Loucy (cell line): ENCODE measurements around the gene MST1.

ENCODE experiments used
- H2AFZ ChIP-seq: fragments of 200-600 bp; sonication (generic); 2 replicates; pipeline ENCODE4 v1.6.0; 2016; ENCODE audit warnings: antibody characterized with exemption, mild to moderate bottlenecking, low read length, moderate library complexity
- H3F3A ChIP-seq: fragments of 200-600 bp; 2 replicates; pipeline ENCODE4 v1.6.0; 2016; ENCODE audit warnings: antibody characterized with exemption, low read depth, mild to moderate bottlenecking
- H3K27me3 ChIP-seq: fragments of 200-600 bp; sonication (generic); 2 replicates; pipeline ENCODE4 v1.6.1; 2014; ENCODE audit warnings: low read length, mild to moderate bottlenecking; ENCODE audit not compliant: insufficient read depth, poor library complexity, severe bottlenecking
- H3K36me3 ChIP-seq: fragments of 200-600 bp; sonication (generic); 2 replicates; pipeline ENCODE4 v1.6.1; 2016; ENCODE audit warnings: low read length; ENCODE audit not compliant: insufficient read depth
- H3K4me1 ChIP-seq: fragments of 200-600 bp; sonication (generic); 2 replicates; pipeline ENCODE4 v1.5.1; 2014; ENCODE audit warnings: low read length, mild to moderate bottlenecking; ENCODE audit not compliant: insufficient read depth, poor library complexity, severe bottlenecking
- H3K4me2 ChIP-seq: fragments of 200-600 bp; sonication (generic); 2 replicates; pipeline ENCODE4 v1.6.0; 2014; ENCODE audit warnings: antibody characterized with exemption, low read length, low read depth, mild to moderate bottlenecking; ENCODE audit not compliant: poor library complexity, severe bottlenecking
- H3K4me3 ChIP-seq: fragments of 200-600 bp; sonication (generic); 2 replicates; pipeline ENCODE4 v1.5.1; 2014; ENCODE audit warnings: low read length, mild to moderate bottlenecking, mixed read lengths; ENCODE audit not compliant: poor library complexity, severe bottlenecking
- H3K79me2 ChIP-seq: fragments of 200-600 bp; sonication (generic); 2 replicates; pipeline ENCODE4 v1.6.1; 2014; ENCODE audit warnings: low read length; ENCODE audit not compliant: insufficient read depth
- H3K9ac ChIP-seq: fragments of 200-600 bp; sonication (generic); 2 replicates; pipeline ENCODE4 v1.6.0; 2014; ENCODE audit warnings: mild to moderate bottlenecking, low read depth, low read length, moderate library complexity; ENCODE audit not compliant: poor library complexity, severe bottlenecking
- H3K9me2 ChIP-seq: fragments of 200-600 bp; sonication (generic); replicated peaks from 2 replicates; pipeline ENCODE4 v1.6.1; 2016; ENCODE audit warnings: low read depth, low read length, mixed read lengths
- H3K9me3 ChIP-seq: fragments of 200-600 bp; sonication (generic); 2 replicates; pipeline ENCODE4 v1.6.1; 2014; ENCODE audit warnings: mild to moderate bottlenecking, antibody characterized with exemption, low read length, low read depth; ENCODE audit not compliant: insufficient read depth
- H4K20me1 ChIP-seq: fragments of 200-600 bp; sonication (generic); 2 replicates; pipeline ENCODE4 v1.6.0; 2014; ENCODE audit warnings: antibody characterized with exemption, low read length, mild to moderate bottlenecking; ENCODE audit not compliant: insufficient read depth, poor library complexity, severe bottlenecking
- CTCF ChIP-seq: fragments of 200-600 bp; sonication (generic); conservative IDR thresholded peaks from 2 replicates; pipeline ENCODE4 v1.5.1; 2014; ENCODE audit warnings: mild to moderate bottlenecking, antibody characterized with exemption, low read length
- EZH2phosphoT487 ChIP-seq: fragments of 200-600 bp; IDR thresholded peaks from 2 replicates; pipeline ENCODE4 v1.6.1; 2018; ENCODE audit warnings: antibody characterized with exemption, mild to moderate bottlenecking, moderate library complexity, borderline replicate concordance

Gene MST1

DNA sequence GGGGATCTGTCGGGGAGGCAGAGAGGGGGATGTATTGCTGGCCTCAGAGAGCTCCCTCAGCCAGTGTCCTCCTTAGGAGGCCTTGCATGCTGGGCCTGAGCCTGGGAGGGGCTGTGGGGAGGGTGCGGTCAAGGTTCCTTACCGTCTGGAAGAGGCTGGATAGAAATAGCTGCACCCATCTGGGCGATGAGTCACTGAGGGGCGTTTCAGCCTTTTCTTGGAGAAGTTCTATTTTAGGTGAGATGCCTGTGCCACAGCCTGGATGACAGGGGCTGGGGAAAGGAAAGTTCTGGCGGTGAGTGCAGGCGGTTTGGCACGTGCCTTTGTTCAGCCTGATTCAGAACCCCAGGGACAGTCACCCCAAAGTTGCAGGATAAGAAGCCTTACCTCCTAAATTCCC lies 50.8 kb downstream of the MST1 start:
- no peak overlapping the region for H2AFZ ChIP-seq
- no peaks in the 10 kb centered on the region for H3K9me3 ChIP-seq
- H4K20me1 ChIP-seq, result no peaks in the 10 kb centered on the region
- no peaks in the 10 kb centered on the region for H3K79me2 ChIP-seq
- H3K4me3 ChIP-seq, result no peak overlapping the region
- no peaks in the 10 kb centered on the region for H3F3A ChIP-seq
- H3K4me2 ChIP-seq, result no peak overlapping the region
- no peaks in the 10 kb centered on the region for H3K27me3 ChIP-seq
- no peaks in the 10 kb centered on the region for H3K4me1 ChIP-seq
- no peak overlapping the region for H3K9ac ChIP-seq
- no peaks in the 10 kb centered on the region for H3K9me2 ChIP-seq
- H3K36me3 ChIP-seq, result no peaks in the 10 kb centered on the region
- TF ChIP-seq CTCF (no peak), EZH2phosphoT487 (no peak)

DNA sequence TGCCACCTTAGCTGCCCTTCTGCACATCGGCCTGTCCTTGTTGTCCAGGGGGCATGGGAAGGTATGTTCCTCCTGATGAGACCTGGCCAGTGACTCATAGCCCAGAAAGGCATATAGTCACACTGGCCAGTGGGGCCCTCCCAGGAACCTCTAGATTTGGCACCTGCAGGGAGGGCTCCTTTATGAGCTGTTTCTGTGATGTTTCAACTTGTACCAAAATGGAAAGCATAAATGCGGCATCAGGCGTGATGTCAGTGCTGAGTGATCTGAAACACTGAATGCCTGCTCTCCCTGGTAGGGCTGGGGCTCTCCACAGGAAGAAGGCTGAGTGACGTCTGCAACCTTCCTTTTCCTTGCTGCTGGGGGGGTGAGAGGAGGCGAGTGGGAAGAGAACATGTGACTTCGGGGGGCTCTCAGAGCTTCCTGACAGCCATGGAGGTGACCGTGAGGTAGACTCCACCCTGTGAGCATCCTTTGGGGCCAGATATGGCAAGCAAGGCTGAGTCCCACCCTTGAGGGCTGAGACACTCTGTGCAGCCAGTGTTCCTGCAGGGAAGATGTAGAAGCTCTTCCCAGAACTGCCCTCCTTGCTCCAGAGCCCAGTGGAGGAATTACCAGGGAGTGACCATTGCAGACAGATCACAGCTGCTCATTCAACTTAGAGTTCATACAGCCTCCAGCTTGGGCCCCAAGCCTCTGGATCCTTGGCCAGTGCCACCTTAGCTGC lies 52.2 kb downstream of the MST1 start:
- Histone ChIP-seq H2AFZ (no peak overlapping the region), H3K9me3 (no peaks in the 10 kb centered on the region), H4K20me1 (no peaks in the 10 kb centered on the region), H3K79me2 (no peaks in the 10 kb centered on the region), H3F3A (no peaks in the 10 kb centered on the region), H3K9ac (no peak overlapping the region), H3K9me2 (no peaks in the 10 kb centered on the region), H3K4me1 (no peaks in the 10 kb centered on the region), H3K4me3 (no peak overlapping the region), H3K4me2 (no peak overlapping the region), H3K27me3 (no peaks in the 10 kb centered on the region), H3K36me3 (no peaks in the 10 kb centered on the region)
- no peak for TF ChIP-seq EZH2phosphoT487
- TF ChIP-seq CTCF, result no peak

GRCh38 chr3:49634736-49635135 lies 54.5 kb downstream of the MST1 start:
- Histone ChIP-seq H2AFZ (no peak overlapping the region), H3F3A (no peaks in the 10 kb centered on the region), H3K36me3 (no peaks in the 10 kb centered on the region), H3K79me2 (no peaks in the 10 kb centered on the region), H3K4me3 (no peak overlapping the region), H3K9ac (no peak overlapping the region), H3K4me2 (no peak overlapping the region), H3K9me3 (no peaks in the 10 kb centered on the region; the same call in 1 of the 2 replicates), H3K4me1 (no peaks in the 10 kb centered on the region), H3K27me3 (no peaks in the 10 kb centered on the region), H3K9me2 (no peaks in the 10 kb centered on the region), H4K20me1 (no peaks in the 10 kb centered on the region)
- peak; percentile 38; the same call in 1 of the 2 replicates for TF ChIP-seq CTCF
- TF ChIP-seq EZH2phosphoT487, result no peak
